ENCODE measurements around the gene SLC13A5. TPM values are rescaled to one million over a fixed set of nuclear protein-coding genes. Genes with fewer than 3 reads are reported as not detected.

SLC13A5 gene
- total and polyA plus RNA-seq, 10 of the 15 experiments (the other 5 are each of a cell fraction or from before 2014, with no cell fraction given) = 0.23 TPM; not detected in 9

DNA sequence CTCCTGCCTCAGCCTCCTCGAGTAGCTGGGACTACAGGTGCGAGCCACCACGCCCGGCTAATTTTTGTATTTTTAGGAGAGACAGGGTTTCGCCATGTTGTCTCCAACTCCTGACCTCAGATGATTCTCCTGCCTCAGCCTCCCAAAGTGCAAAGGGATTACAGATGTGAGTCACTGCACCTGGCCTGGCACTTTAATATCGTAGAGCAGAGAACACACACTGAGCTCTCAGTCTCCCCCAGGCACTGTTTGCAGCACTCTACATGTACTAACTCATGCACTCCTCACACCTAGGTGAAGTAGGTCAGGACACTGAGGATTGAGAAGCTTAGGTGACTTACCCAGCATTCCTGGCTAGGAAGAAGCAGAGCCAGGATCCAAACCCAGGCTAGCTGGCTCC lies 46.6 kb downstream of the SLC13A5 start:
- in situ Hi-C loops (cut with MboI) = no loop called here
- no peaks in the 10 kb centered on the region; a peak in 1 of 4 replicates for H3K36me3 ChIP-seq (ENCODE audit: control insufficient read depth in 2 of 2, insufficient read depth in 2 of 2, low read length in 1 of 2)
- H3K9me3 ChIP-seq (replicated peaks; ENCODE audit: control insufficient read depth, insufficient read depth, low read length) = no peaks in the 10 kb centered on the region
- 79% methylated on average over 6 of the region's 6 CpGs for WGBS (ENCODE audit: insufficient coverage, insufficient replicate concordance, low lambda C conversion rate, missing lambda C conversion rate)
- RAD21 ChIA-PET (ENCODE audit: unreplicated experiment) = interaction anchor here (0.7 to 3.2 kb wide), 4 partner anchors 177 to 341 kb away, joined by 3 to 17 read pairs (median 6); no protein-coding TSS in a partner anchor
- no peak overlapping the region for H2AFZ ChIP-seq (ENCODE audit: control insufficient read depth, low read depth, low read length)
- CTCF ChIA-PET = interaction anchor here (0.6 to 3.1 kb wide), 16 partner anchors 31 to 769 kb away, joined by 3 to 27 read pairs (median 3); partner anchors contain the start of gene TMEM102
- no peak for FAIRE-seq
- H3K27ac ChIP-seq (ENCODE audit: control insufficient read depth, insufficient read depth) = no peak overlapping the region
- BruUV-seq (replicated peaks) = no TSS peak
- no peak overlapping the region for H3K4me2 ChIP-seq (ENCODE audit: control insufficient read depth, insufficient read depth)
- H3K4me3 ChIP-seq = no peak overlapping the region
- SMC1A ChIA-PET (ENCODE audit: uncharacterized antibody, unreplicated experiment) = interaction anchor here (0.6 to 2.7 kb wide), 9 partner anchors 39 to 1663 kb away, joined by 3 to 16 read pairs (median 3); partner anchors contain the start of gene TEKT1
- intact Hi-C loops (cut with micrococcal nuclease; ENCODE audit: unreplicated experiment) = loop anchor here (2.0 to 10.0 kb wide), 4 partner anchors 88 to 338 kb away; partner anchors contain the start of gene XAF1
- no peaks in the 10 kb centered on the region for H4K20me1 ChIP-seq (ENCODE audit: control insufficient read depth, insufficient read depth)
- H3K9ac ChIP-seq (ENCODE audit: control insufficient read depth, insufficient read depth, low read length) = no peak overlapping the region
- POLR2A ChIA-PET = no interaction called here
- TF ChIP-seq CREB1 (IDR thresholded peaks at IDR 0.05; ENCODE audit: low read depth) (no peak), MEF2A (IDR thresholded peaks at IDR 0.05; ENCODE audit: insufficient read depth, low read depth, low read length) (no peak)
- H3K4me1 ChIP-seq (ENCODE audit: control insufficient read depth, insufficient read depth, low read length) = no peaks in the 10 kb centered on the region
- no peaks in the 10 kb centered on the region for H3K79me2 ChIP-seq (ENCODE audit: control insufficient read depth, insufficient read depth, low read length)
- ATAC-seq = no peak
- H3K27me3 ChIP-seq (replicated peaks in 1 of 2; ENCODE audit: control insufficient read depth in 2 of 2, insufficient read depth in 2 of 2, low read length in 1 of 2) = no peaks in the 10 kb centered on the region
- DNase-seq (ENCODE audit: low read depth, low spot score) = no peak

DNA sequence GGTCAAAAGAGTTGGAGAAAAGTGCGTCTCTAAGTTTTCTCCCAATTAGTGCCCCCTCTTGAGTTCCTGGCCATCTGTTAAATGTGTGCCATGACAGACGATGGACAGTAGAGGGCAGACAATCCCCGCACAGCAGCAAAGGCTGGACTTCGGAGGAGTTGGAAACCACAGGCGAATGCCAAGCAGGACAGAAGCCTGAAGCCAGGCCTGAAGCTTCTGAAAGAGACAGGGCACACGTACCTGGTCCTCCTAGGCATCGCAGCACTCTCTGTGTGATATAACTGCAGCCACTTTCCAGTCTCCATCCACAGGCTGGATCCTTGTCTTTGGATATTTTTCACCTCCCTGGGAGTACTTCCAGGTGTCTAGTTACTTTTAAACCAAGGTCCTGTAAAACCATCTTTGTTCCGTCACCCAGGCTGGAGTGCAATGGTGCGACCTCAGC lies 47.1 kb downstream of the SLC13A5 start:
- Histone ChIP-seq H3K4me3 (no peak overlapping the region), H4K20me1 (ENCODE audit: control insufficient read depth, insufficient read depth) (no peaks in the 10 kb centered on the region), H3K27ac (ENCODE audit: control insufficient read depth, insufficient read depth) (no peak overlapping the region), H3K9ac (ENCODE audit: control insufficient read depth, insufficient read depth, low read length) (no peak overlapping the region), H3K36me3 (ENCODE audit: control insufficient read depth in 2 of 2, insufficient read depth in 2 of 2, low read length in 1 of 2) (no peaks in the 10 kb centered on the region; a peak in 1 of 4 replicates), H3K4me1 (ENCODE audit: control insufficient read depth, insufficient read depth, low read length) (peaks cover 4% of the 10 kb centered on the region), H3K4me2 (ENCODE audit: control insufficient read depth, insufficient read depth) (no peak overlapping the region), H3K27me3 (replicated peaks in 1 of 2; ENCODE audit: control insufficient read depth in 2 of 2, insufficient read depth in 2 of 2, low read length in 1 of 2) (no peaks in the 10 kb centered on the region), H2AFZ (ENCODE audit: control insufficient read depth, low read depth, low read length) (no peak overlapping the region), H3K79me2 (ENCODE audit: control insufficient read depth, insufficient read depth, low read length) (no peaks in the 10 kb centered on the region), H3K9me3 (replicated peaks; ENCODE audit: control insufficient read depth, insufficient read depth, low read length) (no peaks in the 10 kb centered on the region)
- WGBS (ENCODE audit: insufficient coverage, insufficient replicate concordance, low lambda C conversion rate, missing lambda C conversion rate) = 9% methylated on average over 9 of the region's 9 CpGs
- ATAC-seq = peak; percentile 96
- BruUV-seq (replicated peaks) = no TSS peak
- no peak for DNase-seq (ENCODE audit: low read depth, low spot score)
- intact Hi-C loops (cut with micrococcal nuclease; ENCODE audit: unreplicated experiment) = loop anchor here (2.0 to 10.0 kb wide), 4 partner anchors 89 to 339 kb away; partner anchors contain the start of gene XAF1
- ChIA-PET POLR2A (no interaction called here), SMC1A (ENCODE audit: uncharacterized antibody, unreplicated experiment) (interaction anchor here (0.6 to 2.7 kb wide), 8 partner anchors 40 to 1663 kb away, joined by 3 to 16 read pairs (median 4); no protein-coding TSS in a partner anchor), CTCF (interaction anchor here (0.6 to 3.1 kb wide), 15 partner anchors 32 to 769 kb away, joined by 3 to 27 read pairs (median 3); partner anchors contain the start of gene TMEM102), RAD21 (ENCODE audit: unreplicated experiment) (interaction anchor here (1.6 to 3.2 kb wide), 3 partner anchors 177 to 341 kb away, joined by 4 to 17 read pairs (median 9); no protein-coding TSS in a partner anchor)
- FAIRE-seq = peak; percentile 13
- in situ Hi-C loops (cut with MboI) = no loop called here
- TF ChIP-seq BRCA1 (IDR thresholded peaks at IDR 0.05; ENCODE audit: low read depth, low read length) (no peak), SRF (IDR thresholded peaks at IDR 0.05; ENCODE audit: low read depth in 2 of 2, low read length in 2 of 2) (no peak), IKZF1 (conservative IDR thresholded peaks at IDR 0.05) (peak; percentile 38; the same call in 1 of the 2 replicates), SMC3 (IDR thresholded peaks at IDR 0.05; ENCODE audit: borderline replicate concordance, low read length) (peak; percentile 75), TCF3 (IDR thresholded peaks at IDR 0.05; ENCODE audit: borderline replicate concordance, insufficient read depth, low read depth, low read length) (no peak), POU2F2 (IDR thresholded peaks at IDR 0.05; ENCODE audit: borderline replicate concordance, low read depth, low read length) (0 out of 3 replicates have a peak, but pooled peaks have one; percentile 34), NBN (IDR thresholded peaks at IDR 0.05) (no peak), TARDBP (IDR thresholded peaks at IDR 0.05; ENCODE audit: borderline replicate concordance) (no peak), CBX3 (IDR thresholded peaks at IDR 0.05; ENCODE audit: borderline replicate concordance, low read depth) (no peak), SP1 (IDR thresholded peaks at IDR 0.05; ENCODE audit: low read depth, low read length) (no peak), YBX1 (IDR thresholded peaks at IDR 0.05) (no peak), CREM (IDR thresholded peaks at IDR 0.05; ENCODE audit: low read depth) (0 out of 2 replicates have a peak, but pooled peaks have one; percentile 27), FOXM1 (IDR thresholded peaks at IDR 0.05; ENCODE audit: low read depth, low read length) (no peak)
- TF ChIP-seq, protein P1, sequence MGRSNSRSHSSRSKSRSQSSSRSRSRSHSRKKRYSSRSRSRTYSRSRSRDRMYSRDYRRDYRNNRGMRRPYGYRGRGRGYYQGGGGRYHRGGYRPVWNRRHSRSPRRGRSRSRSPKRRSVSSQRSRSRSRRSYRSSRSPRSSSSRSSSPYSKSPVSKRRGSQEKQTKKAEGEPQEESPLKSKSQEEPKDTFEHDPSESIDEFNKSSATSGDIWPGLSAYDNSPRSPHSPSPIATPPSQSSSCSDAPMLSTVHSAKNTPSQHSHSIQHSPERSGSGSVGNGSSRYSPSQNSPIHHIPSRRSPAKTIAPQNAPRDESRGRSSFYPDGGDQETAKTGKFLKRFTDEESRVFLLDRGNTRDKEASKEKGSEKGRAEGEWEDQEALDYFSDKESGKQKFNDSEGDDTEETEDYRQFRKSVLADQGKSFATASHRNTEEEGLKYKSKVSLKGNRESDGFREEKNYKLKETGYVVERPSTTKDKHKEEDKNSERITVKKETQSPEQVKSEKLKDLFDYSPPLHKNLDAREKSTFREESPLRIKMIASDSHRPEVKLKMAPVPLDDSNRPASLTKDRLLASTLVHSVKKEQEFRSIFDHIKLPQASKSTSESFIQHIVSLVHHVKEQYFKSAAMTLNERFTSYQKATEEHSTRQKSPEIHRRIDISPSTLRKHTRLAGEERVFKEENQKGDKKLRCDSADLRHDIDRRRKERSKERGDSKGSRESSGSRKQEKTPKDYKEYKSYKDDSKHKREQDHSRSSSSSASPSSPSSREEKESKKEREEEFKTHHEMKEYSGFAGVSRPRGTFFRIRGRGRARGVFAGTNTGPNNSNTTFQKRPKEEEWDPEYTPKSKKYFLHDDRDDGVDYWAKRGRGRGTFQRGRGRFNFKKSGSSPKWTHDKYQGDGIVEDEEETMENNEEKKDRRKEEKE (IDR thresholded peaks at IDR 0.05) = no peak
